Loucy (cell line): ENCODE results near the gene EGLN1.

Experiments used
- H2AFZ ChIP-seq: fragments of 200-600 bp; sonication (generic); 2 replicates; pipeline ENCODE4 v1.6.0; 2016; ENCODE audit warnings: antibody characterized with exemption, mild to moderate bottlenecking, low read length, moderate library complexity
- H3F3A ChIP-seq: fragments of 200-600 bp; 2 replicates; pipeline ENCODE4 v1.6.0; 2016; ENCODE audit warnings: antibody characterized with exemption, low read depth, mild to moderate bottlenecking
- H3K27me3 ChIP-seq: fragments of 200-600 bp; sonication (generic); 2 replicates; pipeline ENCODE4 v1.6.1; 2014; ENCODE audit warnings: low read length, mild to moderate bottlenecking; ENCODE audit not compliant: insufficient read depth, poor library complexity, severe bottlenecking
- H3K36me3 ChIP-seq: fragments of 200-600 bp; sonication (generic); 2 replicates; pipeline ENCODE4 v1.6.1; 2016; ENCODE audit warnings: low read length; ENCODE audit not compliant: insufficient read depth
- H3K4me1 ChIP-seq: fragments of 200-600 bp; sonication (generic); 2 replicates; pipeline ENCODE4 v1.5.1; 2014; ENCODE audit warnings: low read length, mild to moderate bottlenecking; ENCODE audit not compliant: insufficient read depth, poor library complexity, severe bottlenecking
- H3K4me2 ChIP-seq: fragments of 200-600 bp; sonication (generic); 2 replicates; pipeline ENCODE4 v1.6.0; 2014; ENCODE audit warnings: antibody characterized with exemption, low read length, low read depth, mild to moderate bottlenecking; ENCODE audit not compliant: poor library complexity, severe bottlenecking
- H3K4me3 ChIP-seq: fragments of 200-600 bp; sonication (generic); 2 replicates; pipeline ENCODE4 v1.5.1; 2014; ENCODE audit warnings: low read length, mild to moderate bottlenecking, mixed read lengths; ENCODE audit not compliant: poor library complexity, severe bottlenecking
- H3K79me2 ChIP-seq: fragments of 200-600 bp; sonication (generic); 2 replicates; pipeline ENCODE4 v1.6.1; 2014; ENCODE audit warnings: low read length; ENCODE audit not compliant: insufficient read depth
- H3K9ac ChIP-seq: fragments of 200-600 bp; sonication (generic); 2 replicates; pipeline ENCODE4 v1.6.0; 2014; ENCODE audit warnings: mild to moderate bottlenecking, low read depth, low read length, moderate library complexity; ENCODE audit not compliant: poor library complexity, severe bottlenecking
- H3K9me2 ChIP-seq: fragments of 200-600 bp; sonication (generic); replicated peaks from 2 replicates; pipeline ENCODE4 v1.6.1; 2016; ENCODE audit warnings: low read depth, low read length, mixed read lengths
- H3K9me3 ChIP-seq: fragments of 200-600 bp; sonication (generic); 2 replicates; pipeline ENCODE4 v1.6.1; 2014; ENCODE audit warnings: mild to moderate bottlenecking, antibody characterized with exemption, low read length, low read depth; ENCODE audit not compliant: insufficient read depth
- H4K20me1 ChIP-seq: fragments of 200-600 bp; sonication (generic); 2 replicates; pipeline ENCODE4 v1.6.0; 2014; ENCODE audit warnings: antibody characterized with exemption, low read length, mild to moderate bottlenecking; ENCODE audit not compliant: insufficient read depth, poor library complexity, severe bottlenecking
- EZH2phosphoT487 ChIP-seq: fragments of 200-600 bp; IDR thresholded peaks from 2 replicates; pipeline ENCODE4 v1.6.1; 2018; ENCODE audit warnings: antibody characterized with exemption, mild to moderate bottlenecking, moderate library complexity, borderline replicate concordance
- TF ChIP-seq, protein P1 (sequence below): fragments of 200-600 bp; sonication (generic); conservative IDR thresholded peaks from 2 replicates; pipeline ENCODE4 v1.5.1; 2014; ENCODE audit warnings: mild to moderate bottlenecking, antibody characterized with exemption, low read length

EGLN1 gene

DNA sequence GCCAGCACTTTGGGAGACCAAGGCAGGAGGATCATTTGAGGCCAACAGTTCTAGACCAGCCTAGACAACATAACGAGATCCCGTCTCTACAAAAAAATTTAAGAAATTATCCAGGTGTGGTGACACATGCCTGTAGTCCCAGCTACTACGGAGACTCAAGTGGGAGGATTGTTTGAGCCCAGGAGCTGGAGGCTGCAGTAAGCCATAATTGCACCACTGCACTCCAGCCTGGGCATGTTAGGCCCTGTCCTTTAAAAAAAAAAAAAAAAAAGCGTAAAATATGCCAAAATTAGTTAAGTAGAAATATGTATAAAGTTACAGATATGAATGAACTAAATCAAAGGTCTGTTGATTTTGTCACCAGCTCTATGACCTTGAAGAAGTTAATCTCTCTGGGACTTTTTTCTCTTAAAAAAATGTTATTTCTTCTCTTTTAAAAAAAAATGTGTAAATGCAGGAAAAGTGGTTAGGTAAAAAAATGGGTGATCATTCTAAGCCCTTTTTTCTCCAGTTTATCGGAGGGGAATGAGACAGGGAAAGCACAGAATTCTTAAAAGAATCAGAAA, 7.0 kb downstream of the EGLN1 start:
- Histone ChIP-seq H3K4me1 (no peaks in the 10 kb centered on the region), H3K4me2 (no peak overlapping the region), H3K9me2 (no peaks in the 10 kb centered on the region), H2AFZ (no peak overlapping the region), H3F3A (no peaks in the 10 kb centered on the region), H3K36me3 (no peaks in the 10 kb centered on the region), H4K20me1 (no peaks in the 10 kb centered on the region), H3K79me2 (no peaks in the 10 kb centered on the region), H3K9ac (no peak overlapping the region), H3K27me3 (no peaks in the 10 kb centered on the region), H3K4me3 (no peak overlapping the region), H3K9me3 (no peaks in the 10 kb centered on the region)
- TF ChIP-seq, protein P1, sequence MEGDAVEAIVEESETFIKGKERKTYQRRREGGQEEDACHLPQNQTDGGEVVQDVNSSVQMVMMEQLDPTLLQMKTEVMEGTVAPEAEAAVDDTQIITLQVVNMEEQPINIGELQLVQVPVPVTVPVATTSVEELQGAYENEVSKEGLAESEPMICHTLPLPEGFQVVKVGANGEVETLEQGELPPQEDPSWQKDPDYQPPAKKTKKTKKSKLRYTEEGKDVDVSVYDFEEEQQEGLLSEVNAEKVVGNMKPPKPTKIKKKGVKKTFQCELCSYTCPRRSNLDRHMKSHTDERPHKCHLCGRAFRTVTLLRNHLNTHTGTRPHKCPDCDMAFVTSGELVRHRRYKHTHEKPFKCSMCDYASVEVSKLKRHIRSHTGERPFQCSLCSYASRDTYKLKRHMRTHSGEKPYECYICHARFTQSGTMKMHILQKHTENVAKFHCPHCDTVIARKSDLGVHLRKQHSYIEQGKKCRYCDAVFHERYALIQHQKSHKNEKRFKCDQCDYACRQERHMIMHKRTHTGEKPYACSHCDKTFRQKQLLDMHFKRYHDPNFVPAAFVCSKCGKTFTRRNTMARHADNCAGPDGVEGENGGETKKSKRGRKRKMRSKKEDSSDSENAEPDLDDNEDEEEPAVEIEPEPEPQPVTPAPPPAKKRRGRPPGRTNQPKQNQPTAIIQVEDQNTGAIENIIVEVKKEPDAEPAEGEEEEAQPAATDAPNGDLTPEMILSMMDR: no peak
- TF ChIP-seq EZH2phosphoT487: no peak

- no peaks in the 10 kb centered on the region for H3K9me3 ChIP-seq
- H3K4me1 ChIP-seq: no peaks in the 10 kb centered on the region
- H2AFZ ChIP-seq: no peak overlapping the region
- H3F3A ChIP-seq: no peaks in the 10 kb centered on the region
- no peaks in the 10 kb centered on the region for H4K20me1 ChIP-seq
- H3K9me2 ChIP-seq: no peaks in the 10 kb centered on the region
- H3K36me3 ChIP-seq: no peaks in the 10 kb centered on the region
- no peak overlapping the region for H3K4me2 ChIP-seq
- H3K4me3 ChIP-seq: no peak overlapping the region
- TF ChIP-seq, protein P1: no peak
- TF ChIP-seq EZH2phosphoT487: no peak
- H3K9ac ChIP-seq: no peak overlapping the region
- no peaks in the 10 kb centered on the region for H3K27me3 ChIP-seq
- H3K79me2 ChIP-seq: no peaks in the 10 kb centered on the region
Observed at GRCh38 chr1:231414260-231415016, 7.6 kb downstream of the EGLN1 start.

DNA sequence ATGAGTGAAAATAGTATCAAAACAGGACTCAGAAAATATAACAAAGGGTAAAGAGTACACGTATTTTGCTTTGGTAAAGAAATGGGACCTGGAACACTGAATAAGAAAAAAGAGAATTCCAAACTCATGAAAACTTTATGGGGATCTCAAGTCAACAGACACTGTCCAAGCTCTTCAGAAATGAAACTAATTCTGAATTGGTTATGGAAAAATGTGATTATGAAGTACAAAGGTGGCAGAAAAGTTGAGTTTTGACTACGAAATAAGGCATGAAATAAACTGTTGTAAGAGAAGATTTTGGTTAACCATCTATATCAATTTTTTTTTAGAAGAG, 8.4 kb downstream of the EGLN1 start:
- Histone ChIP-seq H3K4me3 (no peak overlapping the region), H3K9me2 (no peaks in the 10 kb centered on the region), H3K9ac (no peak overlapping the region), H2AFZ (no peak overlapping the region), H3K4me1 (no peaks in the 10 kb centered on the region), H4K20me1 (no peaks in the 10 kb centered on the region), H3K79me2 (no peaks in the 10 kb centered on the region), H3F3A (no peaks in the 10 kb centered on the region), H3K27me3 (no peaks in the 10 kb centered on the region), H3K4me2 (no peak overlapping the region), H3K36me3 (no peaks in the 10 kb centered on the region), H3K9me3 (no peaks in the 10 kb centered on the region)
- TF ChIP-seq, protein P1: no peak
- TF ChIP-seq EZH2phosphoT487: no peak
